NB4 (cell line): ENCODE measurements around the gene ARHGAP26.

ENCODE experiments used
- DNase-seq: peaks from one replicate; pipeline ENCODE4 v3.0.0; 2010; ENCODE audit warnings: low read depth
- H3K4me3 ChIP-seq: one replicate; pipeline ENCODE4 v1.5.1; 2011; ENCODE audit warnings: mild to moderate bottlenecking, low read depth, low read length, moderate library complexity
- MAX ChIP-seq: IDR thresholded peaks from 2 replicates; pipeline ENCODE4 v1.6.1; 2011; ENCODE audit warnings: low read depth, low read length
- MYC ChIP-seq: IDR thresholded peaks from 2 replicates; pipeline ENCODE4 v1.6.1; 2011; ENCODE audit warnings: low read depth, low read length
- POLR2A ChIP-seq: IDR thresholded peaks from 2 replicates; pipeline ENCODE4 v1.6.1; 2011; ENCODE audit warnings: mild to moderate bottlenecking; ENCODE audit not compliant: insufficient read length; ENCODE audit errors: extremely low read depth
- TF ChIP-seq, protein P1 (sequence below): IDR thresholded peaks from one replicate; pipeline ENCODE4 v1.5.1; 2012; ENCODE audit warnings: low read depth, low read length

The ARHGAP26 gene

DNA sequence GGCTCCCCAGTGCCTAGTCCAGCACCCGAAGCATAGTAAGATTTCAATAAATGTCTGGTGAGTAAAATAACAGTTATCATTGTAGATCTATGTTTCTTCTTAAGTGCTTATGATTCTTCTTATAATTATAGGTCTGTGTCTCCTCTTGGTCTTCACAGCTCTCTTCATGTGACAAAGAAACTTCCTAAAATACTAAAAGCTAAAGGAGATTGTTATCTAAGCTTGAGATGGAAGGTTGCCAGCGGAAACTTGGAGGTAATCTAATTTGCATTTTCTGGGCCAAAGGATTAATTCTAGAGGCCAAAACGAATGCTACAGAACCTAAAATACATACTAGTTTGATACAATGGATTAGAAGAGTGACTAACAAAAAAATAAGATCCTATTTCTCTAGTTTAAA, 13.6 kb upstream of the ARHGAP26 start:
- no peak overlapping the region for H3K4me3 ChIP-seq
- DNase-seq = no peak
- TF ChIP-seq POLR2A (no peak), MAX (no peak), MYC (no peak)
- TF ChIP-seq, protein P1, sequence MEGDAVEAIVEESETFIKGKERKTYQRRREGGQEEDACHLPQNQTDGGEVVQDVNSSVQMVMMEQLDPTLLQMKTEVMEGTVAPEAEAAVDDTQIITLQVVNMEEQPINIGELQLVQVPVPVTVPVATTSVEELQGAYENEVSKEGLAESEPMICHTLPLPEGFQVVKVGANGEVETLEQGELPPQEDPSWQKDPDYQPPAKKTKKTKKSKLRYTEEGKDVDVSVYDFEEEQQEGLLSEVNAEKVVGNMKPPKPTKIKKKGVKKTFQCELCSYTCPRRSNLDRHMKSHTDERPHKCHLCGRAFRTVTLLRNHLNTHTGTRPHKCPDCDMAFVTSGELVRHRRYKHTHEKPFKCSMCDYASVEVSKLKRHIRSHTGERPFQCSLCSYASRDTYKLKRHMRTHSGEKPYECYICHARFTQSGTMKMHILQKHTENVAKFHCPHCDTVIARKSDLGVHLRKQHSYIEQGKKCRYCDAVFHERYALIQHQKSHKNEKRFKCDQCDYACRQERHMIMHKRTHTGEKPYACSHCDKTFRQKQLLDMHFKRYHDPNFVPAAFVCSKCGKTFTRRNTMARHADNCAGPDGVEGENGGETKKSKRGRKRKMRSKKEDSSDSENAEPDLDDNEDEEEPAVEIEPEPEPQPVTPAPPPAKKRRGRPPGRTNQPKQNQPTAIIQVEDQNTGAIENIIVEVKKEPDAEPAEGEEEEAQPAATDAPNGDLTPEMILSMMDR = no peak

DNA sequence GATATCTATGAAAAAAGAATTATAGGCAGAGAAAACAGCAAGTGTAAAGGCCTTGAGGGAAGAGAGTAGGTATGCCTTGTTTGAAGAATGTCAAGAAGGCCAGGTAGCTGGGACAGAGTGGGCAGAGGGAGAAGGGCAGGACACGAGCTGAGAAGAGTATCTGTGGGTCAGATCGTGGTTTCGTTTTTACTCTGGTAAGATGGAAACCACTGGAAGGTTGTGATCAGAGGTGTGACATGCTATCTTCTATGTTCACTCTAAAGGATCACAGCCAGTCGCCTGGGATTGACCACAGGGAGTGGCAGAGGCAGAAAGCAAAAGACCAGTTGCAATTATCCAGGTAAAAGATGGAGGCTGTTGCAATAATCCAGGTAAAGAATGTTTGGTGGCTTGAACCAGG, 12.6 kb upstream of the ARHGAP26 start:
- no peak for TF ChIP-seq POLR2A
- no peak for TF ChIP-seq MYC
- no peak for TF ChIP-seq MAX
- TF ChIP-seq, protein P1 = no peak
- no peak overlapping the region for H3K4me3 ChIP-seq
- no peak for DNase-seq

DNA sequence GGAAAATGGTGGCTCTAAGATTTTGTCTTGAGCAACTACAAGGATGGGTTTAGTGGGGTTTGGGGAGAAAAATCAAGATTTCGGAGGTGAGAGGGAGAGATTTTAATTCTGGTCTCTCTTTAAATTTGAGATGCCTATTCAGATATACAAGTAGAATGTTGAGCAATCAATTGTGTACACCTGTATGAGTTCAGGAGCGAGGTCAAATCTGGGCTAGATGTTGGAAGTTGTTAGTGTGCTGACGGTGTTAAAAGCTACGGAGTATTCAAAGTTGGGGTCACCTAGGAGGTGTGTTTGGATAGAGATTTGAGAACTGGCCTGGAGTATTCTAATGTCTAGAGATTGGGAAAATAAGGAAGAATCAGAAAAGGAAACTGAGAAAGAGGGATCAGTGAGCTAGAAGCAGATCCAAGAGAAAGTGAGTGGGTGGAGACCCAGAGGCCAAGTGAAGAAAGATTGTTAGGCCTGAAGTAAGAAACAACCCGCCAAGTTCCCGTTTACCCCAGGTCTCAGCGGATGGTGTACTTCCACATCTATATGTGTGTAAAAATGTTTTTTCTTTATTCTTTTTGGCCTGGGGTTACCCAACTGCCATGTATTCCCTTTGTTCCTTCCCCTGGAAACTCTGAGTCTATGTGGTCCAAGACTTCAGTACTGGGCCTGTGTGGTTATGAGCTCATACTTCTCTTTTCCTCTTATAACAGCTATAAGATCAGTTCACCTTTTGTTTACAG, 11.9 kb upstream of the ARHGAP26 start:
- DNase-seq = peak; percentile 38
- no peak overlapping the region for H3K4me3 ChIP-seq
- TF ChIP-seq MYC = no peak
- no peak for TF ChIP-seq MAX
- TF ChIP-seq, protein P1 = no peak
- TF ChIP-seq POLR2A = no peak

GRCh38 chr5:142758796-142759145, 11.4 kb upstream of the ARHGAP26 start:
- TF ChIP-seq, protein P1 = no peak
- TF ChIP-seq MAX (no peak), POLR2A (no peak), MYC (no peak)
- no peak overlapping the region for H3K4me3 ChIP-seq
- DNase-seq = no peak

- H3K4me3 ChIP-seq = no peak overlapping the region
- TF ChIP-seq POLR2A = no peak
- TF ChIP-seq, protein P1 = no peak
- no peak for TF ChIP-seq MYC
- no peak for TF ChIP-seq MAX
These were observed 6.5 kb upstream of the ARHGAP26 start for GRCh38 chr5:142763701-142764100.

More at GRCh38 chr5:142763701-142764100, 6.5 kb upstream of the ARHGAP26 start:
- DNase-seq = no peak
